ENCODE data around the gene ZFAND3.
A peak's percentile ranks its signal among the peaks of the same experiment; 100 is the strongest.

ZFAND3 gene

DNA sequence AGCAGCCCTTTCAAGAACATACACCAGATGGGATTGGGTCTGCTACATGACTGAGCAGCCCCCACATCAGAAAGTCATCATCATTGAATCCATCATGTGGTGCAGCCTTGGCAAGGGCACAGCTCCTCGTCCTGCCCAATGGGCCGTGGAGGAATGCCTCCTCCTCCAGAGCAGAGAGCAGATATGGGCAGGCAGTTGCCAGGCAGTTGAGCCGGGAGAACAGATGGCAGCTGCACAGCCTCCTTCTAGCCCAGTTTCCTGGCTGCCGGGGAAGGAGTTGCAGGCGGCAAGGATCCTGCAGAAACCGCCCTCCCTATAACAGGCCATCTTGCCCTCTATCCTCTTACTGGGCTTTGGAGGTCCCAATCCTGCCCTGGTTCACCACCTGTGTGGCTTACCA, 11.9 kb upstream of the ZFAND3 start:
- no peak overlapping the region for H3K27ac ChIP-seq
- TF ChIP-seq ZFX (IDR thresholded peaks at IDR 0.05; ENCODE audit: borderline replicate concordance): no peak

DNA sequence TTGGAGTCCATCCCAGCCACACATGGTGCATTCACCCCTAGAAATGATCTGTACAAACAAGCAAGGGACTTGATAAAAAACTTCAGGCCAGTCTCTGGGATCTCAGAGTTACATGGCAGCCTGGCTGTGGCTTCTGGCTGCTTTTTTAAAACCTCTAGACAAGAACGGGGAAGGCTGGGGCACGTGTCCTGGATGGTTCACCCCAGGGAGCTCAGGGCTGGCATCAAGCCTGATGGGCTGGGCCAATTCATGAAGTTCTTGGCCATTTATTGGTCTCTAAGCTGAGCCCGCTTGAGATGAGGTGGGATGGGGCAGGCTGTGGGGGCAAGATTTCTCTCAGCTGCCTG, 10.4 kb upstream of the ZFAND3 start:
- no peak for TF ChIP-seq ZFX (IDR thresholded peaks at IDR 0.05; ENCODE audit: borderline replicate concordance)
- no peak overlapping the region for H3K27ac ChIP-seq

- TF ChIP-seq, protein P1, sequence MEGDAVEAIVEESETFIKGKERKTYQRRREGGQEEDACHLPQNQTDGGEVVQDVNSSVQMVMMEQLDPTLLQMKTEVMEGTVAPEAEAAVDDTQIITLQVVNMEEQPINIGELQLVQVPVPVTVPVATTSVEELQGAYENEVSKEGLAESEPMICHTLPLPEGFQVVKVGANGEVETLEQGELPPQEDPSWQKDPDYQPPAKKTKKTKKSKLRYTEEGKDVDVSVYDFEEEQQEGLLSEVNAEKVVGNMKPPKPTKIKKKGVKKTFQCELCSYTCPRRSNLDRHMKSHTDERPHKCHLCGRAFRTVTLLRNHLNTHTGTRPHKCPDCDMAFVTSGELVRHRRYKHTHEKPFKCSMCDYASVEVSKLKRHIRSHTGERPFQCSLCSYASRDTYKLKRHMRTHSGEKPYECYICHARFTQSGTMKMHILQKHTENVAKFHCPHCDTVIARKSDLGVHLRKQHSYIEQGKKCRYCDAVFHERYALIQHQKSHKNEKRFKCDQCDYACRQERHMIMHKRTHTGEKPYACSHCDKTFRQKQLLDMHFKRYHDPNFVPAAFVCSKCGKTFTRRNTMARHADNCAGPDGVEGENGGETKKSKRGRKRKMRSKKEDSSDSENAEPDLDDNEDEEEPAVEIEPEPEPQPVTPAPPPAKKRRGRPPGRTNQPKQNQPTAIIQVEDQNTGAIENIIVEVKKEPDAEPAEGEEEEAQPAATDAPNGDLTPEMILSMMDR (IDR thresholded peaks at IDR 0.05): no peak
- no peak for TF ChIP-seq ZFX (IDR thresholded peaks at IDR 0.05; ENCODE audit: borderline replicate concordance)
- no peak overlapping the region for H3K27ac ChIP-seq
These were observed 6.7 kb upstream of the ZFAND3 start for GRCh38 chr6:37812841-37813240.

- H3K27ac ChIP-seq: no peak overlapping the region
- no peak for TF ChIP-seq ZFX (IDR thresholded peaks at IDR 0.05; ENCODE audit: borderline replicate concordance)
- TF ChIP-seq, protein P1 (IDR thresholded peaks at IDR 0.05): no peak
These were observed 5.2 kb upstream of the ZFAND3 start for GRCh38 chr6:37814374-37814773.

GRCh38 chr6:37816599-37817375, 2.7 kb upstream of the ZFAND3 start:
- H3K27ac ChIP-seq: no peak overlapping the region
- no peak for TF ChIP-seq ZFX (IDR thresholded peaks at IDR 0.05; ENCODE audit: borderline replicate concordance)
- TF ChIP-seq, protein P1 (IDR thresholded peaks at IDR 0.05): no peak

DNA sequence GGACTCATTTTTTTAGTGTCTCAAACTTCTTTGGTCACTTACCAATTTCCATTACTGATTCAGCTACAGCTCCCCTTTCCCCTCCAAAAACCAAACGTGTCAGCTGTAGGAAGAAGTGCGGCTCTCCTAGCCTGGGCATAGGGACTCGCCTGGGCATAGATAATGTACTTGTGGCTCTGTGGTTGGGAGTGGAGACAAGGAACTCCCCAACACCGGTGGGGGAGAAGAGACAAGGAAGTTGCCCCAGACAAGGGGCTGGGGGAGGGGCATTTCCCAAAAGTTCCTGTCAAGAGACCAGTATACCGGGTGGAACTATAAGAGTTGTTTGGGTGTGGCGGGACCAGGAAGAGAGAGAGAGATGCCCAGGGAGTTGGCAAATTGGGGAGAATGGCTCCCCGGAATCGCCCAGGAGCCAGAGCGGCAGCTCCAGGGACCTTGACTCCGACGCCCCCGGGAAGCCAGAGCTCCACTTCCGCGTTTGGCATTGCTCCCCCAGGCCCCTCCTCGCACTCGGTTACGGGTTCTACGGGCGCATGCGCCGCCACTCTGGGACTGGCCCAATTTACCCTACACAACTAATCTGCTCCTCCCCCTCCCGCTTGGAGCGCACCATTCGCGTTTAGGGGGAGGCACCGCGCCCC, 871 bp upstream of the ZFAND3 start:
- peak overlapping the region; percentile 90 for H3K27ac ChIP-seq
- TF ChIP-seq, protein P1 (IDR thresholded peaks at IDR 0.05): no peak
- no peak for TF ChIP-seq ZFX (IDR thresholded peaks at IDR 0.05; ENCODE audit: borderline replicate concordance)

GRCh38 chr6:37819802-37820717, 533 bp downstream of the ZFAND3 start:
- H3K27ac ChIP-seq: peak overlapping the region; percentile 90
- TF ChIP-seq ZFX (IDR thresholded peaks at IDR 0.05; ENCODE audit: borderline replicate concordance): no peak
- TF ChIP-seq, protein P1 (IDR thresholded peaks at IDR 0.05): no peak

GRCh38 chr6:37820718-37821079, 1.2 kb downstream of the ZFAND3 start:
- peak overlapping the region; percentile 90 for H3K27ac ChIP-seq
- TF ChIP-seq, protein P1 (IDR thresholded peaks at IDR 0.05): no peak
- no peak for TF ChIP-seq ZFX (IDR thresholded peaks at IDR 0.05; ENCODE audit: borderline replicate concordance)
